NCI-H1092 (cell line): ENCODE measurements around the gene CDK5.
"Not testable (repeated sequence)": the region's sequence is repeated elsewhere in the genome, so short reads cannot be mapped to it uniquely, and the experiment has no call there.

Source experiments
- DNase-seq: peaks from one replicate; lab custom pipeline; 2025; lab: John Stamatoyannopoulos, UW

The CDK5 gene

DNA sequence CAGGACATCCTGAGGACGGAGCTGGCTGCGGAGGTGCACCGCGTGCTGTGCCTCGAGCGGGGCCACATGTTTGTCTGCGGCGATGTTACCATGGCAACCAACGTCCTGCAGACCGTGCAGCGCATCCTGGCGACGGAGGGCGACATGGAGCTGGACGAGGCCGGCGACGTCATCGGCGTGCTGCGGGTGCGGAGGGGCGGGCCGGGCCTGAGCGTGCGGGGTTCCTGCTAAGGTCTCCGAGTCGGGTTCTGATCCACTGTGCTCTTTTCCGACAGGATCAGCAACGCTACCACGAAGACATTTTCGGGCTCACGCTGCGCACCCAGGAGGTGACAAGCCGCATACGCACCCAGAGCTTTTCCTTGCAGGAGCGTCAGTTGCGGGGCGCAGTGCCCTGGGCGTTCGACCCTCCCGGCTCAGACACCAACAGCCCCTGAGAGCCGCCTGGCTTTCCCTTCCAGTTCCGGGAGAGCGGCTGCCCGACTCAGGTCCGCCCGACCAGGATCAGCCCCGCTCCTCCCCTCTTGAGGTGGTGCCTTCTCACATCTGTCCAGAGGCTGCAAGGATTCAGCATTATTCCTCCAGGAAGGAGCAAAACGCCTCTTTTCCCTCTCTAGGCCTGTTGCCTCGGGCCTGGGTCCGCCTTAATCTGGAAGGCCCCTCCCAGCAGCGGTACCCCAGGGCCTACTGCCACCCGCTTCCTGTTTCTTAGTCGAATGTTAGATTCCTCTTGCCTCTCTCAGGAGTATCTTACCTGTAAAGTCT is 43.8 kb downstream of the CDK5 start:
- peak; percentile 60 for DNase-seq

DNA sequence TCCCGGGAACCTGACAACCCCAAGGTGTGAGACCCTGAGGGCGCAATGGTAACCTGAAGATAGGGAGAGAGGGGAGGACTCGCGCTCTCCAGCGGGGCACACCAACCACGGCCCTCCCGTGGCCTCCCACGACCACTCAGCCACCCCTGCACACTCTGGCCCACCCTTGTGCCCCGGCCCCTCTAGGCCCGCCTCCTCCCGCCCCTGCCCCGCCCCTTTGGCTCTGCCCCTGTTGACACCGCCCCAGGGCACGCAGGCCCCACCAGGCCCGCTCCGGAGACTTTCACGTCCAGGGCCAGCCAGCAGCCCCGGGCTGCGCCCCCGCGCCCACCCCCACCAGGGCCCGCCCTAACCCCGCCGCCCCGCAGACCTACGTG is 44.4 kb downstream of the CDK5 start:
- no peak for DNase-seq

DNA sequence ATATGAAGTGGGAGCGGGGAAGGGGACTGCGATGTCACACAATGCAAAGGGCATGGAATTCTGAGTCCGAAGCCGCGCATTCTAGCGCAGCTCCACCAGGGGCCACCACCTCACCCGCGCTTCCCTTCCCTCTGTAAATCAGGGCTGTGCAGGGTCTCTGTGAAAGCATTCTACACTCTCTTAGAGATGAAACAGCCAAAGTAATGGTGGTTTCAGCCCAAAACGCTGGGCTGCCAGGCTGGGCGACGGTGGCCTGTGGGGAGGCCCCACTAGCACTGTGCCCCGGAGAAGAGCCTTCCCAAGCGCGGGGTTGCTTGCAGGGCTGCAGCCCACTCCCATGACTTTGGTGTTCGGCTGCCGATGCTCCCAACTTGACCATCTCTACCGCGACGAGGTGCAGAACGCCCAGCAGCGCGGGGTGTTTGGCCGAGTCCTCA is 44.8 kb downstream of the CDK5 start:
- no peak for DNase-seq

DNA sequence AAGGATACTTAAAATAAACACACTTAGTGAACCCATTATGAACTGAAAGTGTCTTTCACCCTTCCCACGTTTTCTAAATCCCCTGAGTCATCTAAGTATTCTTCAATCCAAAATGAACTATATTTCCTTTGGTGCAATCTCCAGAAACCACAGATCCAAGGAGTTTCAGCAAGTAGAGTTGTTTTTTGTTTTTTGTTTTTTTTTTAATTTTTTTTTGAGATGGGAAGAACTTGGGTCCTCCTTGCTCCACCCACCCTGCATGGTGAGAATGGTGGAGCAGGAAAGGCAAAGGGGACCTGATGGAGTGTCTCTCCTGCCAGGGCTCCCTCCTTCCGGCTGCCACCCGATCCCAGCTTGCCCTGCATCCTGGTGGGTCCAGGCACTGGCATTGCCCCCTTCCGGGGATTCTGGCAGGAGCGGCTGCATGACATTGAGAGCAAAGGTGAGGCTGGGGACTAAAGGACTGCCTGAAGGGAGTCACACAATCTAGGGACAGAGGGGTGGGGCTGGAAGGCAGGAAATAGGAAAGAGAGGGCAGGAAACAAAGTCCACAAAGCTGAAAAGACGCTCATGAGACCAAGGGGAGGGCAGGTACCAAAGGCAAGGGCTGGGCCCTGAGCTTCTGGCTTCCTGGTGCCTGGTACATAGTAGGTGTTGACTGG is 45.5 kb downstream of the CDK5 start:
- no peak for DNase-seq

DNA sequence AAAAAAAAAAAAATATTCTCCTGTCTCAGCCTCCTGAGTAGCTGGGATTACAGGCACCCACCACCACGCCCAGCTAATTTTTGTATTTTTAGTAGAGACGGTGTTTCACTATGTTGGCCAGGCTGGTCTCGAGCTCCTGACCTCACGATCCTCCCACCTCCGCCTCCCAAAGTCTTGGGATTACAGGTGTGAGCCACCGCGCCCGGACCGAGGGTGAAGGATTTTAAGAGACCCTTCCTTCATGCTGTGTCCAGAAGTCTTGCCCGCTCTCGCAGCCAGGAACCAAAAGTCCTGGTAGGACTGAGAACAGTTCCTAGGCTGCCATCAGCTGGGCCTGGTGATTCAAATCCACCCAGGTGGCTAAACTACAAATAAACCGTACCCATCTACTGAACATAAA is 46.1 kb downstream of the CDK5 start:
- DNase-seq: not testable (repeated sequence)

DNA sequence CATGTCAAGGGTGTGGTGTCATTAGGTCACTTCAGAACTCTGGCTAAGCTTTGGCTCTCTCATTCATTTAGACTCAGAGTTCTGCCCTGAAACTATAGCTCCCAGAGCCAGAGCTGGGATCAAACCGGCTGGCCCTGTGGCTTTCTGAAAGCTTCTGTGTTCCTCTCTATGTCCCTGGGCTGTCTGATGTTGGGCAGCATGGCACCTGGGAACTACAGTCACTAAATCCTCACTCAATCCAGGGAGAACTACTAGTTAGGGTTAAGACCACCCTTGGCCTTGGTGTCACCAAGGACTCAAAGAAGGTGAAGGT is 46.6 kb downstream of the CDK5 start:
- DNase-seq: no peak

DNA sequence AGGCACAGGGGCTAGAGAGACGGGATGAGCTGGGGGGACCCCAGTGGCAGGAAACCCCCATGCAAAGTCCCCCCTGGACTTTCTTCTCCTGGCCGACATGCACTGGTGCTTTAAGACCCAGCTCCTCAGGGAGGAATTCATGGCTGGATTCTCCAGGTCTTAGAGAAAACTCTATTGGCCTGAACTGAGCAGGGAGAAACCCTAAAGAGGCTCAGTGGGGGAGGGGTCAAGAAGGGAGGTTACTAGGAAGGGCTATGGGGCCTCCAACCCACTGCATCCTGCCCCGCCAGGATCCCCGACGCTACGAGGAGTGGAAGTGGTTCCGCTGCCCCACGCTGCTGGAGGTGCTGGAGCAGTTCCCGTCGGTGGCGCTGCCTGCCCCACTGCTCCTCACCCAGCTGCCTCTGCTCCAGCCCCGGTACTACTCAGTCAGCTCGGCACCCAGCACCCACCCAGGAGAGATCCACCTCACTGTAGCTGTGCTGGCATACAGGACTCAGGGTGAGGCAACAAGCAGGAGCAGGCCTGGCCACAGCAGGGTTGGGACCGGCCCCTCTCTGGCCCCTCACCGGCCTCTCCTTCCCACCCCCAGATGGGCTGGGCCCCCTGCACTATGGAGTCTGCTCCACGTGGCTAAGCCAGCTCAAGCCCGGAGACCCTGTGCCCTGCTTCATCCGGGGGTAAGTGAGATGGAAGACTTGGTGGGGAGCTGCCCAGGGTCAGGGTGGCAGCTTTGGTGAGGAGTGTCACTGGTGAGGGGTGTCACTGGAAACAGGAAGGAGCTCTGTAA is 47.2 kb downstream of the CDK5 start:
- DNase-seq: no peak

DNA sequence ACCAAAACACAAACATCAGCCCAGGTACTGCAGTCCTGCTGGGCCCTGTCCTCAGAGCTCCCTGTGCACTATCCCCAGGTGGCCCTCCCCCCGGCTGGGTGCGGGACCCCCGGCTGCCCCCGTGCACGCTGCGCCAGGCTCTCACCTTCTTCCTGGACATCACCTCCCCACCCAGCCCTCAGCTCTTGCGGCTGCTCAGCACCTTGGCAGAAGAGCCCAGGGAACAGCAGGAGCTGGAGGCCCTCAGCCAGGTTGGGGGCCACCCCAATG is 47.7 kb downstream of the CDK5 start:
- DNase-seq: no peak

DNA sequence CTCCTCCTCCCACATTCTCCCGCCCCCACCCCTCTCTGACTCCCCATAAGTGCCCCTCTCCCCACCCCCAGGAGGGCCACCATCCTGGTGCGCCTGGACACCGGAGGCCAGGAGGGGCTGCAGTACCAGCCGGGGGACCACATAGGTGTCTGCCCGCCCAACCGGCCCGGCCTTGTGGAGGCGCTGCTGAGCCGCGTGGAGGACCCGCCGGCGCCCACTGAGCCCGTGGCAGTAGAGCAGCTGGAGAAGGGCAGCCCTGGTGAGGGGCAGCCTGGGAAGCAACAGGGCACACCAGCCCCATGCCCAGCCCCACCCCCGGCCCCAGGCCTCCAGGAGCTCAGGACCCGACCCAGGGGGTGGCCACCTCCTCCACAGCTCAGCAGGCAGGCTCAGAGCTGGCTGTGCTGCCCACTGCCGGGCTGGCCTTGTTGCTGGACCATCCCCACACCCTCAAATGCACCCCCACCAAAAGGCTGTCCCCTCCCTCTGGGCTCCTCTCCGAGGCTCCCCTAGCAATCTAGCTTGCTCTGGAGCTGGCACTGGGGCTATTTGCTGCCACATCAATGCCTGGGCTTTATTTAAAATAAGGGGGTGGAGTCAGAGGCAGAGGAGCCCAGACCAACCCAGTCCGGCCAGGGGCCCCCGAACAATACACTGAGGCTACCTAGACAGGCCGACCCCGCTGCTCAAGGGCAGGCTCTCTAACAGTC is 48.2 kb downstream of the CDK5 start:
- DNase-seq: no peak

DNA sequence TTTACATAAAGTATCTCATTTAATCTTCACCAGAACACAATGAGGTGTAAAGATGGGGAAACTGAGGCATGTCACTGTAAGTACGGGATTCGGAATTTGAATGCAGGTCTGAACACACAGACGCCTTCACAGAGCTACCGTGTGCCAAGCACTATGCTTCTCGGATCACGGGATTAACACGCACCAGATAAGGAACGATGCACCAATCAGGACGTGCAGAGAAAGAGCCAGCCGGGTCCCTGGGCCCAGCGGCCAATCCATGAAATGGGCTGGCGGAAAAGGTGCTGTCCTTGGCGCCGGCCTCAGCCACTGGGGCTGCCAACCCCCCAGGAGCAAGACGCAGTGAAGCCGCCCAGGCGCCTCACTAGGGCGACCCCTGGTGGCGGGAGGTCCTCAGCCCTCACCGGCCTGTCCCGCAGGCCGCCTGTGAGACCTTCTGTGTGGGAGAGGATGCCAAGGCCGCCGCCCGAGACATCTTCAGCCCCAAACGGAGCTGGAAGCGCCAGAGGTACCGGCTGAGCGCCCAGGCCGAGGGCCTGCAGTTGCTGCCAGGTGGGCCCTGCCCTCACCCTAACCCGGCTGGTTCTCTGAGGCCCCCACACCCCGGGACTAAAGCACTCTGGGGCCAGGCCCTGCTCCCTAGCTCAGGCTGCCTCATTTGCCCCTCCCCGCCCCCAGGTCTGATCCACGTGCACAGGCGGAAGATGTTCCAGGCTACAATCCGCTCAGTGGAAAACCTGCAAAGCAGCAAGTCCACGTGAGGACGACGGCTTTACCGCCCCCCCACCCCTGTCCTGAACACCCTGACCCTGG is 49.0 kb downstream of the CDK5 start:
- no peak for DNase-seq

DNA sequence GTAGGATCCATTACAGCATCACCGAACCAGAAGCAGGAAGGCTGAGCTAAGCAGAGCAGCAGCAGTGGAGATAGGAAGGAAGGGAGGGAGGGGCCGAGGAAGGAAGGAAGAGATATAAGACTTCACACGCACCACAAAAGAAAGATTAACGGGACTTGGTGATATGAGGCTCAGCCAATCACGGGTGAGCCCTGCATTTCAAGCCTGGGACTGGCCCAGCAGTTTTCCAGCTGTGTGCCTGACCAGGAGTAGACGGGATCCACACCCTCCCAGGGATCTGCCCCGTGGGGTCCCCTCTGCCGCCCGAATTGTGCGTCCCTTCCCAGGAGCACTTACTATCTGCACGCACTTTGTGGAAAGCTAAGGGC is 49.6 kb downstream of the CDK5 start:
- DNase-seq: no peak

DNA sequence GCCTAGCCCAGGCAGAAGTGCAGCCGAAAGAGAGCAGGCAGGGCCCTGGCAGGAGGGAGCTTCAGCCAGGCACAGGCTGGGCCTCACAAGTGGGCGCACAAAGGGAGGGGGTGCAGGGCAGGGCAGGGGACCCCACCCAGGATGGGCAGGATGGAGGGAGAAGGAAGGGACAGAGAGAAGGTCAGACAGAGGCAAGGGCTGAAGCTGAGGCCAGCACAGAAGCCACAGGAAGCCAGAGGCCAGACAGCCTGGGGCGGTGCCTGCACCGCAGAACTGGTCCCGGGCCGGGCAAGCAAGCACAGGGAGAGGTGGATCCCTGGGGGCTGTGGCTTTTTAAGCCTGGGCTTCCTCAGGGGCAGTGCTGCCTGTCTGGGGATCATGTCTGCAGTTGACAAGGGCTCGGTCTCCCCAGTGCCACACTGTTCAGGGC is 50.2 kb downstream of the CDK5 start:
- no peak for DNase-seq

DNA sequence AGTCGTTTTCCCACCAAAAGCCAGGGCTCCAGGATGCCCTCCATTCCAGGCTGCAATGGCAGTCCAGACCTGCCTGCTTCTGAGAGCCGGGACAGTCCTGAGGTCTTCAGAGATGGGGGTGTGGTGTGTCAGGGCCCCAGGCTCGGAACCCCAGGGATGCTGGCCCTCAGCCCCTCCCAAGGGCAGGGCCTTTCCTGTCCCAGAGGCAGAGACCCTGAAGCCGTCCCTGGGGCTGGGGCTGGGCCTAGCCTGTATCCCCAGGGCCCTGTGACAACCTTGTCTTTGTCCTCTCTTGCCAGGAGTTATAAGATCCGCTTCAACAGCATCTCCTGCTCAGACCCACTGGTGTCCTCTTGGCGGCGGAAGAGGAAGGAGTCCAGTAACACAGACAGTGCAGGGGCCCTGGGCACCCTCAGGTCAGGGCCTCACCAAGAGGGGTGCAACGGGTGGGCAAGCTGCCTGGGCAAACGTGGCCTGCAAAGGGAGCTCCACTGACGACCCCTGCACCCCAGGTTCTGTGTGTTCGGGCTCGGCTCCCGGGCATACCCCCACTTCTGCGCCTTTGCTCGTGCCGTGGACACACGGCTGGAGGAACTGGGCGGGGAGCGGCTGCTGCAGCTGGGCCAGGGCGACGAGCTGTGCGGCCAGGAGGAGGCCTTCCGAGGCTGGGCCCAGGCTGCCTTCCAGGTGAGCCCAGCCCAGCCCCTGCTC is 51.0 kb downstream of the CDK5 start:
- DNase-seq: no peak

DNA sequence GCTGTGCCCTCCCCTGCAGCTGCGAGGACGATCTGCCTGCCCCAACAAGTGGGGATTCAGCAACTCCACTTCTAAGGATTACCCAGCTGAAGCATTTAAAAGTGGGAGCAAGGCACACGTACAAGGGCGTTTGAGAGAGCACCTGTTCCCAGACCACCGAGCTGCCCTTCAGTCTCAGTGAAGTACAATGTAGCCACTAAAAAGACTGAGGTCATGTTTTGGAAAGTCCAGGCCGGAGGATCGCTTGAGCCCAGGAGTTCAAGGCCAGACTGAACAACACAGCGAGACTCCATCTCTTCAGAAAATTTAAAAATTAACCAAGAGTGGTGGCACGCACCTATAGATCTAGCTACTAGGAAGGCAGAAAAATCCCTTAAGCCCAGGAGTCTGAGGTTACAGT is 52.1 kb downstream of the CDK5 start:
- DNase-seq: no peak
